HepG2 (cell line): ENCODE results near the gene CYP26B1. TPM values are rescaled to one million over a fixed set of nuclear protein-coding genes. Genes with fewer than 3 reads are reported as not detected.

Experiments
- ATM ChIP-seq: fragments of 450-650 bp; IDR thresholded peaks from 2 replicates; pipeline ENCODE4 v1.7.1; 2017; ENCODE audit warnings: mild to moderate bottlenecking, borderline replicate concordance
- FOXK1 ChIP-seq: sonication (generic); formaldehyde crosslinking; IDR thresholded peaks from 2 replicates; pipeline ENCODE4 v1.4.0; 2020; ENCODE audit warnings: low read depth, missing genetic modification reagents, borderline replicate concordance
- FOXK2 ChIP-seq: fragments of 450-650 bp; IDR thresholded peaks from 2 replicates; pipeline ENCODE4 v1.6.1; 2016
- GATAD1 ChIP-seq: IDR thresholded peaks from 2 replicates; pipeline ENCODE4 v1.6.1; 2016; ENCODE audit warnings: missing genetic modification reagents, missing compliant biosample characterization
- HNRNPL ChIP-seq: fragments of 200-400 bp; formaldehyde crosslinking; IDR thresholded peaks from 2 replicates; pipeline ENCODE4 v1.6.1; 2017; ENCODE audit warnings: mild to moderate bottlenecking, low read depth, low read length
- MAZ ChIP-seq, 2 experiments: sonication (generic) in 1 of 2; formaldehyde crosslinking in 1 of 2; IDR thresholded peaks; 2 replicates each; pipeline versions ENCODE4 v1.5.0 to v1.6.1; 2012 to 2020; ENCODE audit warnings: low read depth in 2 of 2, mild to moderate bottlenecking in 2 of 2, borderline replicate concordance in 1 of 2, improper control_type of control experiment in 1 of 2, low read length in 1 of 2, missing genetic modification reagents in 1 of 2, moderate library complexity in 1 of 2
- NCOR1 ChIP-seq: fragments of 200-600 bp; sonication (generic); IDR thresholded peaks from 2 replicates; pipeline ENCODE4 v1.7.0; 2017; ENCODE audit warnings: antibody characterized with exemption, low read length, borderline replicate concordance
- PAWR ChIP-seq: sonication (generic); formaldehyde crosslinking; IDR thresholded peaks from 2 replicates; pipeline ENCODE4 v1.4.0; 2020; ENCODE audit warnings: missing genetic modification reagents, mild to moderate bottlenecking, borderline replicate concordance
- PHF8 ChIP-seq: sonication (generic); formaldehyde crosslinking; IDR thresholded peaks from 2 replicates; pipeline ENCODE4 v1.5.0; 2020; ENCODE audit warnings: missing genetic modification reagents
- PRPF4 ChIP-seq: fragments of 200-400 bp; formaldehyde crosslinking; IDR thresholded peaks from 2 replicates; pipeline ENCODE4 v1.6.1; 2016; ENCODE audit warnings: low read length, low read depth; ENCODE audit not compliant: poor library complexity, severe bottlenecking
- SNRNP70 ChIP-seq: fragments of 200-400 bp; formaldehyde crosslinking; IDR thresholded peaks from 2 replicates; pipeline ENCODE4 v1.6.1; 2017; ENCODE audit warnings: mild to moderate bottlenecking, low read depth, low read length, moderate library complexity
- SOX6 ChIP-seq, 2 experiments: fragments of 450-650 bp in 1 of 2; sonication (generic) in 1 of 2; formaldehyde crosslinking in 1 of 2; IDR thresholded peaks; 2 replicates each; pipeline versions ENCODE4 v1.4.0 to v1.6.1; 2017 to 2020; ENCODE audit warnings: antibody characterized with exemption in 1 of 2, mild to moderate bottlenecking in 1 of 2, missing genetic modification reagents in 1 of 2
- WIZ ChIP-seq: sonication (generic); formaldehyde crosslinking; IDR thresholded peaks from 2 replicates; pipeline ENCODE4 v1.5.1; 2020; ENCODE audit warnings: mild to moderate bottlenecking, missing genetic modification reagents
- ZFY ChIP-seq: sonication (generic); formaldehyde crosslinking; IDR thresholded peaks from 2 replicates; pipeline ENCODE4 v1.4.0; 2020; ENCODE audit warnings: missing genetic modification reagents
- ZNF138 ChIP-seq: sonication (generic); formaldehyde crosslinking; IDR thresholded peaks from 2 replicates; pipeline ENCODE4 v1.5.0; 2020; ENCODE audit warnings: mild to moderate bottlenecking, low read depth, missing genetic modification reagents
- ZNF24 ChIP-seq: fragments of 450-650 bp; IDR thresholded peaks from 2 replicates; pipeline ENCODE4 v1.6.1; 2017; ENCODE audit warnings: antibody characterized with exemption, mild to moderate bottlenecking
- ZNF274 ChIP-seq: sonication (generic); formaldehyde crosslinking; IDR thresholded peaks from 2 replicates; pipeline ENCODE4 v1.5.1; 2020; ENCODE audit warnings: mild to moderate bottlenecking, missing genetic modification reagents
- ZNF282 ChIP-seq: fragments of 450-650 bp; IDR thresholded peaks from 2 replicates; pipeline ENCODE4 v1.6.1; 2018; ENCODE audit not compliant: partially characterized antibody
- ZNF770 ChIP-seq: sonication (generic); formaldehyde crosslinking; IDR thresholded peaks from 2 replicates; pipeline ENCODE4 v1.5.0; 2020; ENCODE audit warnings: mild to moderate bottlenecking, missing genetic modification reagents
- ZSCAN12 ChIP-seq: sonication (generic); formaldehyde crosslinking; IDR thresholded peaks from 2 replicates; pipeline ENCODE4 v1.9.0; 2021; ENCODE audit warnings: mild to moderate bottlenecking, missing genetic modification reagents
- polyA plus RNA-seq, 8 experiments: library from polyadenylated mRNA; depleted of rRNA in 3 of 8; stranded (reverse) in 7 of 8; unstranded in 1 of 8; fragments of >200 nt; fragmentation: Illumina TruSeq in 4 of 8; extraction: Trizol in 4 of 8; gene quantifications; 2 replicates each; pipeline versions ENCODE4 v1.2.1 to v1.2.3, GENCODE V29; 2011 to 2016; ENCODE audit warnings: low read depth in 4 of 8, missing spikeins in 1 of 8, mixed read lengths in 1 of 8; ENCODE audit not compliant: insufficient read depth in 1 of 8
- total RNA-seq, 5 experiments: library from RNA; depleted of rRNA; stranded (reverse); fragments of >200 nt; fragmentation: Illumina TruSeq; extraction: Trizol; gene quantifications; 2 replicates each; pipeline ENCODE4 v1.2.3, GENCODE V29; 2016; ENCODE audit warnings: low read depth in 1 of 5
- TF ChIP-seq, protein P1 (sequence below): sonication (generic); formaldehyde crosslinking; IDR thresholded peaks from 2 replicates; pipeline ENCODE4 v1.4.0; 2020; ENCODE audit warnings: missing genetic modification reagents
- TF ChIP-seq, protein P2 (sequence below): sonication (generic); formaldehyde crosslinking; IDR thresholded peaks from 2 replicates; pipeline ENCODE4 v1.5.0; 2020; ENCODE audit warnings: mild to moderate bottlenecking, missing genetic modification reagents
- TF ChIP-seq, protein P3 (sequence below): sonication (generic); formaldehyde crosslinking; IDR thresholded peaks from 2 replicates; pipeline ENCODE4 v1.4.0; 2020; ENCODE audit warnings: missing genetic modification reagents, borderline replicate concordance

CYP26B1 gene
- total and polyA plus RNA-seq, 2 of the 13 experiments (the other 11 are each of a cell fraction or from before 2014, with no cell fraction given) = 0.05 to 0.07 TPM

DNA sequence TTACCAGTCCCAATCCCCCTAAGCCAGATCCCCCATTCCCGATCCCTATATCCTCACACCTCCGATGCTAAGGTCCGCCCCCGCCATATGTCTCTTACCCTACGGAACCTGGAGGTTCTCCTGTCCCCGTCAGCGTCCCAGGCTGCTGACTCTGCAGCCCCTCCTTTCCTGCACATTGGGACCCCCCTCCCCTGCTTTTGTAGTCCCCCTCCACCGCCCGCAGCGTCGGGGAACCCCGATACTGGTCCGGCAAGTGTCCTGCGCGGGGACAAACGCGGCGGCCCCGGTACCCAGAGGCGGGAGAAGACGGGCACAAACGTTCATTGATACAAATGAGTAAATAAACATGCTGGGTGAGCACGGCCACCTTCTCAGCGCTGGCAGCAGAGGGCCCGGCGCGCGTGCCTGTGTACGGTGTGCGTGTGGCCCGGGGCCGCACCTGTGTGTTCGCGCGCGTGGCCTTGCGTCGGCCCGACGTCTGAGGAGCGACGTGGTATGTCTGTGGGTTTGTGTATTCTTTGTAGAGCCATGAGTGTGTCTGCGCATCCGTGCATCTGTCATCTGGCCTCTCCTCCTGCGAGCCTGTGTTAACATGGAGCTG is 2.0 kb upstream of the CYP26B1 start (continued):
- TF ChIP-seq ZNF24 = no peak
- no peak for TF ChIP-seq ZSCAN12 (CRISPR knock-in tag)
- no peak for TF ChIP-seq GATAD1 (CRISPR knock-in tag)
- TF ChIP-seq ZFY (CRISPR knock-in tag) = 0 out of 2 replicates have a peak, but pooled peaks have one; percentile 34
- no peak for TF ChIP-seq ZNF274
- TF ChIP-seq SNRNP70 = no peak
- no peak for TF ChIP-seq PAWR (CRISPR knock-in tag)
- TF ChIP-seq, protein P1, sequence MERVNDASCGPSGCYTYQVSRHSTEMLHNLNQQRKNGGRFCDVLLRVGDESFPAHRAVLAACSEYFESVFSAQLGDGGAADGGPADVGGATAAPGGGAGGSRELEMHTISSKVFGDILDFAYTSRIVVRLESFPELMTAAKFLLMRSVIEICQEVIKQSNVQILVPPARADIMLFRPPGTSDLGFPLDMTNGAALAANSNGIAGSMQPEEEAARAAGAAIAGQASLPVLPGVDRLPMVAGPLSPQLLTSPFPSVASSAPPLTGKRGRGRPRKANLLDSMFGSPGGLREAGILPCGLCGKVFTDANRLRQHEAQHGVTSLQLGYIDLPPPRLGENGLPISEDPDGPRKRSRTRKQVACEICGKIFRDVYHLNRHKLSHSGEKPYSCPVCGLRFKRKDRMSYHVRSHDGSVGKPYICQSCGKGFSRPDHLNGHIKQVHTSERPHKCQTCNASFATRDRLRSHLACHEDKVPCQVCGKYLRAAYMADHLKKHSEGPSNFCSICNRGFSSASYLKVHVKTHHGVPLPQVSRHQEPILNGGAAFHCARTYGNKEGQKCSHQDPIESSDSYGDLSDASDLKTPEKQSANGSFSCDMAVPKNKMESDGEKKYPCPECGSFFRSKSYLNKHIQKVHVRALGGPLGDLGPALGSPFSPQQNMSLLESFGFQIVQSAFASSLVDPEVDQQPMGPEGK (CRISPR knock-in tag) = no peak
- TF ChIP-seq ZNF138 (CRISPR knock-in tag) = no peak
- TF ChIP-seq ZNF282 = no peak
- no peak for TF ChIP-seq ZNF770 (CRISPR knock-in tag)
- TF ChIP-seq NCOR1 = no peak
- no peak for TF ChIP-seq HNRNPL
- TF ChIP-seq WIZ (CRISPR knock-in tag) = no peak
- no peak for TF ChIP-seq FOXK2
- TF ChIP-seq PRPF4 = no peak
- no peak for TF ChIP-seq MAZ (IDR thresholded peaks at IDR 0.05; ENCODE audit: borderline replicate concordance, low read depth, low read length)
- 0 out of 2 replicates have a peak, but pooled peaks have one; percentile 4 for TF ChIP-seq MAZ (CRISPR knock-in tag; IDR thresholded peaks at IDR 0.05; ENCODE audit: low read depth)
- TF ChIP-seq, protein P2, sequence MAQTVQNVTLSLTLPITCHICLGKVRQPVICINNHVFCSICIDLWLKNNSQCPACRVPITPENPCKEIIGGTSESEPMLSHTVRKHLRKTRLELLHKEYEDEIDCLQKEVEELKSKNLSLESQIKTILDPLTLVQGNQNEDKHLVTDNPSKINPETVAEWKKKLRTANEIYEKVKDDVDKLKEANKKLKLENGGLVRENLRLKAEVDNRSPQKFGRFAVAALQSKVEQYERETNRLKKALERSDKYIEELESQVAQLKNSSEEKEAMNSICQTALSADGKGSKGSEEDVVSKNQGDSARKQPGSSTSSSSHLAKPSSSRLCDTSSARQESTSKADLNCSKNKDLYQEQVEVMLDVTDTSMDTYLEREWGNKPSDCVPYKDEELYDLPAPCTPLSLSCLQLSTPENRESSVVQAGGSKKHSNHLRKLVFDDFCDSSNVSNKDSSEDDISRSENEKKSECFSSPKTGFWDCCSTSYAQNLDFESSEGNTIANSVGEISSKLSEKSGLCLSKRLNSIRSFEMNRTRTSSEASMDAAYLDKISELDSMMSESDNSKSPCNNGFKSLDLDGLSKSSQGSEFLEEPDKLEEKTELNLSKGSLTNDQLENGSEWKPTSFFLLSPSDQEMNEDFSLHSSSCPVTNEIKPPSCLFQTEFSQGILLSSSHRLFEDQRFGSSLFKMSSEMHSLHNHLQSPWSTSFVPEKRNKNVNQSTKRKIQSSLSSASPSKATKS (CRISPR knock-in tag) = no peak
- TF ChIP-seq, protein P3, sequence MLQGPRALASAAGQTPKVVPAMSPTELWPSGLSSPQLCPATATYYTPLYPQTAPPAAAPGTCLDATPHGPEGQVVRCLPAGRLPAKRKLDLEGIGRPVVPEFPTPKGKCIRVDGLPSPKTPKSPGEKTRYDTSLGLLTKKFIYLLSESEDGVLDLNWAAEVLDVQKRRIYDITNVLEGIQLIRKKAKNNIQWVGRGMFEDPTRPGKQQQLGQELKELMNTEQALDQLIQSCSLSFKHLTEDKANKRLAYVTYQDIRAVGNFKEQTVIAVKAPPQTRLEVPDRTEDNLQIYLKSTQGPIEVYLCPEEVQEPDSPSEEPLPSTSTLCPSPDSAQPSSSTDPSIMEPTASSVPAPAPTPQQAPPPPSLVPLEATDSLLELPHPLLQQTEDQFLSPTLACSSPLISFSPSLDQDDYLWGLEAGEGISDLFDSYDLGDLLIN (CRISPR knock-in tag) = no peak
- no peak for TF ChIP-seq PHF8 (CRISPR knock-in tag)
- TF ChIP-seq SOX6 (IDR thresholded peaks at IDR 0.05) = no peak
- TF ChIP-seq SOX6 (CRISPR knock-in tag; IDR thresholded peaks at IDR 0.05) = no peak
- no peak for TF ChIP-seq FOXK1 (CRISPR knock-in tag)
- no peak for TF ChIP-seq ATM
